Measurements from ENCODE around the gene THRAP3. TPM values are rescaled to one million over a fixed set of nuclear protein-coding genes. Genes with fewer than 3 reads are reported as not detected.

The THRAP3 gene
- total RNA-seq, 2 donors from 2014 or later, result 81.0 to 103 TPM

DNA sequence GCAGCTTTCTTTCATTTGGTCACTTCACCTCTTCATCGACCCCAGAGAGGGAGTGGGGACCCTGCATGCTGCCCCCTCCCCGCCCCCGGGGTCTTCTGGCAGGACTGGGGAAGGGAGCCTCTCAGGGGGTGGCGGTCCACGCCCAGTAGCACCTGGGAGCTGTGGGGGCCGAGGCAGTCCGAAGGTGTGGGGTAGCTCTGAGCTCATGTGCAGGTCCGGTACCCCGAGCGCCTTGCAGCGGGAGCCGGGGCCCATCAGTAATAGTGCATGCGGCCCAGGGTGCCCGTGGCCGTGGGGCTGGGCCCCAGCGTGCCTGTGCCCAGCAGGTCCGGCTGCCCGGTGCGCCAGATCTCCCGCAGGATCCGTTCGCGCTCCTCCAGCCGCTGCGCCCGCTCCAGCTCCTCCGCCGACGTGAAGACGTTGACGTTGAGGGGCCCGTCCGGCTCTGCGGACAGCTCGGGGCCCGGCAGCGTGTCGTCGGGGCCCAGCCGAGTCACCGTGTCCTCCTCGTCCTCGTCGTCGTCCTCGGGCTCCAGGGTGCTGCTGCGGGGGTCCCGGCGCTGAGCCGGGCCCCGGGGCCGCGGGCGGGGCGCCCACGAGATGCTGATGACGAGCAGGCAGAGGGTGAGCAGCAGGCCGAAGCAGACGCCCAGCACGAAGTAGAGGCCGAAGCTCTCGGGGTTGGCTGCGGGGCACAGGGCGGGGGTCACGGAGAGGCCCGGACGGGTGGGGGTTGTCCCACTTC, 98.0 kb downstream of the THRAP3 start:
- Histone ChIP-seq H3K27ac (peak overlapping the region; percentile 59), H3K9me3 (no peaks in the 10 kb centered on the region), H3K9ac (ENCODE audit: low read depth in 2 of 2, low read length in 2 of 2) (peak overlapping the region; percentile 26 to 39), H3K4me1 (peaks cover 14% of the 10 kb centered on the region), H3K4me3 (peak overlapping the region; percentile 39), H3K27me3 (no peaks in the 10 kb centered on the region), H3K36me3 (no peaks in the 10 kb centered on the region)
- intact Hi-C loops (cut with DNase I), result no loop called here
- TF ChIP-seq, protein P1, sequence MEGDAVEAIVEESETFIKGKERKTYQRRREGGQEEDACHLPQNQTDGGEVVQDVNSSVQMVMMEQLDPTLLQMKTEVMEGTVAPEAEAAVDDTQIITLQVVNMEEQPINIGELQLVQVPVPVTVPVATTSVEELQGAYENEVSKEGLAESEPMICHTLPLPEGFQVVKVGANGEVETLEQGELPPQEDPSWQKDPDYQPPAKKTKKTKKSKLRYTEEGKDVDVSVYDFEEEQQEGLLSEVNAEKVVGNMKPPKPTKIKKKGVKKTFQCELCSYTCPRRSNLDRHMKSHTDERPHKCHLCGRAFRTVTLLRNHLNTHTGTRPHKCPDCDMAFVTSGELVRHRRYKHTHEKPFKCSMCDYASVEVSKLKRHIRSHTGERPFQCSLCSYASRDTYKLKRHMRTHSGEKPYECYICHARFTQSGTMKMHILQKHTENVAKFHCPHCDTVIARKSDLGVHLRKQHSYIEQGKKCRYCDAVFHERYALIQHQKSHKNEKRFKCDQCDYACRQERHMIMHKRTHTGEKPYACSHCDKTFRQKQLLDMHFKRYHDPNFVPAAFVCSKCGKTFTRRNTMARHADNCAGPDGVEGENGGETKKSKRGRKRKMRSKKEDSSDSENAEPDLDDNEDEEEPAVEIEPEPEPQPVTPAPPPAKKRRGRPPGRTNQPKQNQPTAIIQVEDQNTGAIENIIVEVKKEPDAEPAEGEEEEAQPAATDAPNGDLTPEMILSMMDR (IDR thresholded peaks at IDR 0.05), result no peak
- no peak for DNase-seq

DNA sequence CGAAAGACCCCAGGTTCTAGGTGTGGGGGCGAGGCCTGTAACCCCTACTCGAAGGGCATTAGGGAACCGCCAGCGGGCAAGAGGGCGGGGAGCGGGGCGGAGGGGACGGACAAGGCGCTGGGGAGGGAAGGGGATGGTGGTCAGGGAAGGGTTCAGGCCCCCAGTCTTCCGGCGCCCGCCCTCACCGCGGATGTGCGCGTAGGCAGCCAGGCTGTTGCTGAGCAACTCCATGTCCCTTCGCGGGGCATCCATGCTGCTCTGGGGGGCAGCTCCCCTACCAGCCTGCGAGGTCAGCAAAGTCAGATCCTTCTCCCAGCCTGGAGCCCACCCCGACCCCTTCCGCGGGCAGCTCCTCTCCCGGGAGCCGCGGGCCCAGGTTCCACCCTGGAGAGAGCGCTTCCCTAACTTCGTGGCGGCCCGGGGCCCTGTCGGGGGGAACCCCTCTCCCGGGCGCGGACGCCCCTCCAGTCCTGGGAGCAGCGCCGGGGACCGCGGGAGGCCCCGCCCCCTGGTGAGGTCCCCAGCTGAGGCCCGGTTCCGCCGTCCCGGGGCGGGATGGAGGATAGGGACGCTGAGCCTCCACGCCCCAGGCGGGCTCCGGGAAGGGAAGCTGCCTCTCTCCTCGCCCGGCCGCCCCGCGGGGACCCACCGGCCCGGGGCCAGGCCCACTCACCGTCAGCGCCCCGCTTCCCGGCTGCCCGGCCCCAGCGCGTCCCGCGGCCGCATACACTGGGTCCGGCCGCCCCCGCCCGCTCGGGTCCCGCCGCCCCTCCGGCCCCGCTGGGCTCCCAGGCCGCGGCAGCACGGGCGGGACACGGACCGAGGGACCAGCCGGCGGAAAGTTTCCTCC, 98.8 kb downstream of the THRAP3 start:
- TF ChIP-seq, protein P1 (IDR thresholded peaks at IDR 0.05), result no peak
- Histone ChIP-seq H3K9me3 (no peaks in the 10 kb centered on the region), H3K27me3 (no peaks in the 10 kb centered on the region), H3K36me3 (no peaks in the 10 kb centered on the region), H3K4me1 (peaks cover 14% of the 10 kb centered on the region), H3K4me3 (peak overlapping the region; percentile 39), H3K9ac (ENCODE audit: low read depth in 2 of 2, low read length in 2 of 2) (peak overlapping the region; percentile 46 to 70), H3K27ac (peak overlapping the region; percentile 59)
- intact Hi-C loops (cut with DNase I), result no loop called here
- DNase-seq, result peak; percentile 45

DNA sequence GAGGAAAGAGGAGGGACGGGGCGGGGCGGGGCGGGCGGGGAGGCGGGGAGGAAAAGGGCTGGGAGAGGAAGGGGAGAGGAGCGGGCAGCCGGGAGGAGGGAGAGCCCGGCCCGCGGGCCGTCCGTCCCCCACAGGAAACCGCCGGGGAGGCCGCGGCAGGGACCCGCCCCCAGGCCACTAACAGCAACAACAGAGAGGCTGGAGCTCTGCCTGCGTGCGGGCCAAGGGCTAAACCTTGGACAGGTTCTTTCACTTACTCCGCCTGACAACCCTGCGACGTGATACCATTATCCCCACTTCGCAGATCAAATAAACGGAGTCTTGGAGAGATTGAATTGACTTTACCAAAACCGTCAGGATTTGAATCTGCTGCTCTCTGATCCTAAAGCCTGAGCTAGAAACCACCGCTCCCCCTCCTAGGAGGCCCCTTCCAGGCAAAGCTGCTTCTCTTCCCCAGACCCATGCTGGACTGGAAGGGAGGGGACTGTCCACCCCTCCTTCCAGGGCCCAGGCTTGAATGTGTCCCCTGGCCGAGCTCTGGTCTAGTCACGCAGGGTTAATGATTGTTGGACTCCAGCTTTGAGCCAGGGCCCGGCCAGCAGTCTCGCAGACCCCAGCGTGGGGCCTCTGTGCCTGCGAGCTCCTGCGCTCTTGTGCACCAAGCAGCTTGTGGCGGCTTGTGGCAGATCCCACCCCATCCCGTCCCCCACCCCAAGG, 99.6 kb downstream of the THRAP3 start, which contains the start of gene EVA1B:
Gene EVA1B (minus strand): TSS at position 10 of the 717 bp plus-strand sequence. CDS start 608 bp downstream, outside the sequence.
- peak within 1 kb of the TSS; percentile 59 for H3K27ac ChIP-seq
- TF ChIP-seq, protein P1 (IDR thresholded peaks at IDR 0.05), result no peak
- H3K4me1 ChIP-seq, result peaks cover 16% of the 10 kb centered on the region
- peak within 1 kb of the TSS; percentile 39 for H3K4me3 ChIP-seq
- H3K9ac ChIP-seq (ENCODE audit: low read depth in 2 of 2, low read length in 2 of 2), result peak within 1 kb of the TSS; percentile 70 to 81
- DNase-seq, result peak; percentile 75
- H3K36me3 ChIP-seq, result no peaks in the 10 kb centered on the region
- no peaks in the 10 kb centered on the region for H3K27me3 ChIP-seq
- H3K9me3 ChIP-seq, result no peaks in the 10 kb centered on the region
- intact Hi-C loops (cut with DNase I), result no loop called here

DNA sequence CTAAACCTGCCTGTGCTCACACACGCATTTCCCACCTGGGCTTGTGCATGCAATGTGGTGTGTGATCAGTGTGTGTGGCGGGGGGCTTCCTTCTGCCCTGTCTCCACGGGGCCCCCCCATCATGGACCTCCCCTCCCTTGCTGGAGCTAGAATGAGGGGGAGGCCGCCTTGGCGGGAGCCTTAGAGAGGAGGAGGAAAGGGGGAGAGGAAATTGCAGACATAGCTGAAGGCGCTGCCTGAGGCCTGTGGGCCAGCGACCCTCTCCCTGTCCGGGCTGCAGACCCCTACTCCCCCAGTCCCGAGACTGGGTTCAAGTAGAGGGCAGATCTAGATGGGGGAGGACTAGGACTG, 100.1 kb downstream of the THRAP3 start:
- intact Hi-C loops (cut with DNase I), result no loop called here
- peak overlapping the region; percentile 59 for H3K27ac ChIP-seq
- H3K4me1 ChIP-seq, result peaks cover 19% of the 10 kb centered on the region

More for the DNA sequence above, 100.1 kb downstream of the THRAP3 start:
- H3K9ac ChIP-seq (ENCODE audit: low read depth in 2 of 2, low read length in 2 of 2), result peak overlapping the region in 1 of 2 donors; percentile 81
- TF ChIP-seq, protein P1 (IDR thresholded peaks at IDR 0.05), result no peak
- no peak overlapping the region for H3K4me3 ChIP-seq
- H3K27me3 ChIP-seq, result no peaks in the 10 kb centered on the region
- no peaks in the 10 kb centered on the region for H3K9me3 ChIP-seq
- no peak for DNase-seq
- no peaks in the 10 kb centered on the region for H3K36me3 ChIP-seq
